IPS-NIHi7 (cell line): ENCODE results near the gene KCNN4.
A peak's percentile ranks its signal among the peaks of the same experiment; 100 is the strongest.
"Not testable (repeated sequence)": the region's sequence is repeated elsewhere in the genome, so short reads cannot be mapped to it uniquely, and the experiment has no call there.

ENCODE experiments used
- DNase-seq: peaks from one replicate; pipeline ENCODE4 v3.0.0; 2012; ENCODE audit warnings: mixed read lengths; ENCODE audit errors: extremely low spot score

Gene KCNN4

GRCh38 chr19:43798546-43799409 lies 18.0 kb upstream of the KCNN4 start:
- peak; percentile 79 for DNase-seq

DNA sequence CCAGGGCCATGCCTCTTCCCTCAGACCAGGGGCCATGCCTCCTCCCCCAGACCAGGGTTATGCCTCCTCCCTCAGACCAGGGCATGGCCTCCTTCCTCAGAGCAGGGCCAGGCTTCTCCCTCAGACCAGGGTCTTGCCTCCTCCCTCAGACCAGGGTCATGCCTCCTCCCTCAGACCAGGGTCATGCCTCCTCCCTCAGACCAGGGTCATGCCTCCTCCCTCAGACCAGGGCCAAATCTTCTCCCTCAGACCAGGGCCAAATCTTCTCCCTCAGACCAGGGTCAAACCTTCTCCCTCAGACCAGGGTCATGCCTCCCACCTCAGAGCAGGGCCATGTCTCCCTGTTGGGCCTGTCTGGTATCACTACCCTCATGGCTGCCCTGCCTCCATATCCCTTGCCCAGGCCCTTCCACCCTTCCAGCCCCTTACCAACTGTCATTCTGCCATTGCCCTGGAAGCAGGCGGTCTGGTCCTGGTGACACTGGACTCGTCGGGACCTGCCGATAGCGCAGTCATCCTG lies 17.3 kb upstream of the KCNN4 start:
- no peak for DNase-seq

DNA sequence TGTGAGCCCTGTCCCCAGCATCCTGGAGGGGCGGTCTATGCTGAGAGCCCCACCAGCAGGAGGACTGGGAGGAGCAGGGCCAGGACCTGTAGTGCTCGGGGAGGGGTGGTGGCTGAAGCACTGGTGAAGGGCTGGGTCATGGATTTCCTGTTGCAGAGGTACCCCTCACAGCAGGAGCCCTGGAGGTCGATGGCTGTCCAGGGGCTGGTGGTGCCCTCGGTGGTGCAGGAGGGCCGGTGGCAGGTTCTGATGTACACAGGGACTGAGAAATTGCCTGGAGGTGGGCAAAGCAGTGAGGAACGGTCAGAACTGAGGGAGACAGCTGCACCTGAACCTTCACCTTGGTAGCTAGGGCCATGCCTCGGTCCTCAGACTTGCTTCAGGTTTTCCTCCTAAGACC lies 16.8 kb upstream of the KCNN4 start:
- DNase-seq = no peak

DNA sequence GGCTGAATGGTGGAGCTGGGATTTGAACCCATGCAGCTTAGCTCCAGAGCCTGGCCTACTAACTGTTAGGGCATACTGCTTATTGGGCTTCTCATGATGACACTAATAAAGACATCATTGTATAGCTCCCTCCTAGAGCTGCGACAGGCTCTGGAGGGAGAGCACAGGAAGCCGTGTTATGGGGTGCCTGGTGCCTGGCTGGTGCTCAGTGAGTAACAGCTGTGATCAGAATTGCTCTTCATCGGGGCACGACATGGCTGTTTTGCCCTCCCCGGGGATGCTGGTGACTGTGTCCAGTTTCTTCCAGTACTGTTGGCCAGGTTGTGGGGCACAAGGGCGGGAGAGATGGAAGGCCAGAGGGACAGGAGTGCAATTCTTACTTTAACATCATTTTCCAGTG lies 16.3 kb upstream of the KCNN4 start:
- no peak for DNase-seq

DNA sequence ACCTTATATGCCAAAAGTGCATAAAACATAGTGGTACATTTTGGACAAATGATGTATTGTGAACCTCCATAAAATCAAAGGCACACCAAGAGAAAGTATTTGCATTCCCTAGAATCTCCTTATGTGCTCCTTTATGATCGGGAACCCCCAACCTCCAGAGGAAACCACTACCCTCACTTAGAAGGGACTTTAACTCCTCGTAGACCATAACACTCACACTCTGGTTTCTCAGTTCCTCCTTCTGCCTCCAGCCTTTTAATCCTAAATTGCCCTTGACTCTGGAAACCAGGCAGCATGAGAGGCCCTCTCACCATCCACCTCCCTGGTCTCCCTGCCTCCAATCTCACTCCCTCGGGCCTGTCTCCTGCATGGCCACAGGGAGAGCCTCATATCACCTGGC lies 9.8 kb upstream of the KCNN4 start:
- DNase-seq = no peak

DNA sequence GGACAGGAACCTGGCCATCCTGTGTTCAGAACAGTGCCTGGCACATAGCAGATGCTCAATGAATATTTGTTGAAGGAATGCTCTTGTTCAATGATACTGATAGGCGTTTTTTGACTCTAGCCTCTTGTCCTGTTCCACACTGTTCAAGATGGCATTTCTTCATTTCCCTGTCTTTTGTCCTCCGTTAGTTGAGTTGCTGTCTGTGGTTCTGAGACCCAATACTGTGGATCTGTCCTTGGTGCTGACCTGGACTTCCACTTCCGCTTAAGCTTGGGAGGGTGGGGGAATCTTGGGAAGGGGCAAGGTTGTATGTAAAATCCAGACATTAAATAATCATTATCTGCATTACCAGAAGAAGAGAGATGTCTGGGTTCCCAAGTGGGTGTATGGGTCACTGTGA lies 8.3 kb upstream of the KCNN4 start:
- peak; percentile 53 for DNase-seq

DNA sequence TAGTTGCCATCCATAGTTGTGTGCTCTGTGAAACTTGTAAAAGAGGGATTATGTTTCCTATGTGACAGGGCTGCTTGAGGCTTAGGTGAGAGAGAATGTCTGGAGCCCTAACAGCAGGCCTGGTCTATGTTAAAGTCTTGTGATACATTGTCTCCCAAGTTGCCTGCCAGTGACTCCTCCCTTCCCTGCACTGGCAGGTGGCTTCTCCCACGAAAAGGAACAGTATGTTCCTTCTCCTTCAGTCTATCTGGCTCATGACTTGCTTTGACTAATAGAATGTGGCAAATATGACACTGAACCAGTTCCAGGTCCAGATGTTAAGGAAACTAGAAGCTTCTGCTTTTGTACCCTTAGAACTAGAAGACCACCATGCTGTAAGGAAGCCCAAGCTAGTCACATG lies 5.9 kb upstream of the KCNN4 start:
- no peak for DNase-seq

DNA sequence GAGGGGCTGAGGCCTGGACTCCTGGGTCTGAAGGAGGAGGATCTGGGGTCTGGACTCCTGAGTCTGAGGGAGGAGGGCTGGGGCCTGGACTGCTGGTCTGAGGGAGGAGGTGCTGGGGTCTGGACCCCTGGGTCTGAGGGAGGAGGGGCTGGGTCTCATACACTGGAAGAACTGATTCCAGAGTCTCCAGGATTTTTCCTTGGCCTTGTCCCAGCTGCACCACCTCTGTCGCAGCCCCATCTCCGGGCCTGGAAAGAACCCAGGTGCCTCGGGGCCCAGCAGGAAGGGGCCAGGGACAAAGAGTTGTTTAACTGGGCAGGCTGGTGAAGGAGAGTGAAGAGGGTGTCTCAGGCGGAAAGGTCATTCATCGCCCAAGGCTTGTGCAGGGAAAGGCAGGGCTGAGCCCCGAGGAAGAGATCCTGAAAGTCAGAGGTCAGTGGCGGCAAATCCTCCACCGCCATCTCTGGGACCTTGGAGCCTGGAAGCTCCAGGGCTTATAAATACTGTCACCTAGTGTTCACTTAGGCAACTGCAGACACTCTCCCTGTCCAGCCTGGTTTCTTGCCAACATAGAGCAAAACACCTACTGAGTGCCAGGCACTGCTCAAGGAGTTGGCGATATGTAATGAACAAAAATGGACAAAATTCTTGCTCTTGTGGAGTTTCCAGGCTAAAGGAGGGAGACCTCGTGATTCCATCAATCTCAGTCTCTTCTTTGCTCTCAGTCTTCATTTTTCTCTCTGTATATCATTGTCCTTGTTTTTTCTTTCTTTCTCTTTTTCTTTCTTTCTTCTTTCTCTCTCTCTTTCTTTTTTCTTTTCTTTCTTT lies 4.4 kb upstream of the KCNN4 start:
- DNase-seq = peak; percentile 76

DNA sequence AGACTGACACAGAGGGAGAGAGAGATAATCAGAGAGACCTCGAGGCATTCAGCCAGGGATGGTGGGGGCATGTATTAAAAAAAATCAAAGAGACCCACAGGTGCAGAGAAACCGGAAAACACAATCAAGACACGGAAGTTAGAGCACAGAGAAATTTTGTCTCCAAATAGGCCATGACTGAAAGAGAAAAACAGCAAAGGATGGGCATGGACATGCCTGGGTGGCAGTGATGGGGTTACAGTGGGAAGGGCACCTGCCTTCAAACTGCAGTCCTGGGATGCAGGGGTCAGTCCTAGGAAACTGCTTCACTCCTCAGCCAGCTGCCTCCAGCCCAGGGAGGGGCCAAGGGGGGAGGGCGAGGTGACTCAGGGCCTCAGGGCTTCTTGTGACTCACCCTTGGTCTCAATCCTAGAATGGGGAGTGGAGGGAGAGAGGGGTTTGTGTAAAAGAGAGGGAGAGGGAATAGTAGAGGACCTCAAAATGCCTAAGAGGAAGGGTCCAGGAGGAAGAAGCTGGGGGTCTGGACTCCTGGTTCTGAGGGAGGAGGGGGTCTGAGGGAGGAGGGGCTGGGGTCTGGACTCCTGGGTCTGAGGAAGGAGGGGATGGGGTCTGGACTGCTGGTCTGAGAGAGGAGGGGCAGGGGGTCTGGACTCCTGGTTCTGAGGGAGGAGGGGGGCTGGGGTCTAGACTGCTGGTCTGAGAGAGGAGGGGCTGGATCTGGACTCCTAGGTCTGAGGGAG lies 3.6 kb upstream of the KCNN4 start:
- DNase-seq = peak; percentile 45

DNA sequence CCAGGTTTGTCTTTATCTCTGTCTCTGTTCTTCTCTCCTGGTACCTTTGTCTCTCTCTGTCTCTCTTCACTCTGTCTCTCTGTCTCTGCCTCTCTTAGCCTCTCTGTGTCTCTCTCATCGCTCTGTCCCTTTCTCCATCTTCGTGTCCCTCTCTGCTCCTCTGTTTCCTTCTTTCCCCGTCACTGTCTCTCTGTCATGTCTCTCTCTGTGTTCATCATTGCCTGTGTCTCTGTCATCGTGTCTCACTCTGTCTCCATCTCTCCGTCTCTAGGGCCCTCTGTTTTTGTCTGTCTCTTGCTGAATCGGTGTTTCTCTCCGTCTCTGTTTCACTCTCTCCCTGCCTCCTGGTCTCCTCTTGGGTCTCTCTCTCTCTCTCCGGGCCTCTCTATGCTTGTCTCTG lies 2.9 kb upstream of the KCNN4 start:
- no peak for DNase-seq

- DNase-seq = no peak
Observed at GRCh38 chr19:43782689-43783231, 2.0 kb upstream of the KCNN4 start.

DNA sequence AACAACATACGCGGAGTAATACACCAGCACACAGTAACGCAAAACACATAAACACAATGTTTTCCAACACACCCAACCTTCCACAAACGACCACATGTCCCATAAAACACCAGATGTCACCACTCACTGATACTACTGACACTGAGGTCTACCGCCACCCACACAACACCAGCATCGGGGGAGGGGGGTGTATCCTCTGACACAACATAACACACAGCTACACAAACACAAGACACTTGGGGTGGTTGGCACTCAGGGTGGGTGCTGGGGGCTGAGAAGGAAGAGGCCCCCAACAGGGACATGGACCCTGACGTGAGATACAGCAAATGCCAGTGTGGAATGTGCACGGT lies 1.5 kb upstream of the KCNN4 start:
- DNase-seq = no peak

DNA sequence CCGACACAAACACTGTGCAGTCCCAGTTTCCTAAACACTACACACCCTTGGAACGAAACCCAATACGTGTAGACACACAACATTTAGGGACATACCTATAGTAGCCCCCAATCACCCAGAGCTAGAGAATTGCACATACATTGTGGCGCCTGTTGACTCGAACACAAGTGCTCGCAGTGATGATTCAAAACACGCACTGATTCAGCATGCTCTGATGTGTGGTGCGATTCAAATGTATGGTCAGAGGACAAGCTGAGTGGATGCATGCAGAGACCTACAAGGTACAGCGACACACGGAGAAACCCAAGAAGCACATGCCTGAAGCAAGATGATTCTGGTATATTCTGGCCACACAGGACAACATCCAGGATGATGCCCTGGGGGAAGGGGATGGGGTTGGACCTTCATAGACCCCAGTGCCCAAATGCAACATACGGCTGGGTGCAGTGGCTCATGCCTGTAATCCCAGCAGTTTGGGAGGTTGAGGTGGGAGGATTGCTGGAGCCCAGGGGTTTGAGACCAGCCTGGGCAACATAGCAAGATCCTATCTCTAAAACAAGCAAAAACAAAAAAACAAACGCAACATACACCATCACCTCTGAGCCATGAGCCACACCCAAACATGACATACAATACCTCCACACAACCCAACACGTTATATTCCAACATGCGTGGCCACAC lies 997 bp upstream of the KCNN4 start:
- no peak for DNase-seq

DNA sequence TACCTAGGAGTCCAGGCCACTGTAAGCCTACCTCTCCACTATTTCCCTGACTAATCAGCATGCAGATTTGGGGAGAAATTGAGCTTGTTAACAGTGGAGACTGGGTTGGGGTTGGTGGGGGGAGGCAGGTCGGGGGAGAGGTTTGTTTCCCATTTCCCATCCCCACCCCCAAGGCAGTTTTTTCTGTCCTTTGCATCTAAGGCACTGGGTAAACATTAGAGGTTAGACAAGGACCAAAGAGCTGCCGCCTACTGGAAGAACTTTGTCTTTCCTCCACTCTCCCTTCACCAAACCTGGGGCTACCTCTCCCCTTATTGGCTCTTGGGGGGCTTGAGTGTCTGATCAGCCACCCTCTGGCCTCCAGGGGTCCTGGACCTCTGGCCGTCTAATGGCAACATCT lies 953 bp downstream of the KCNN4 start:
- DNase-seq = no peak

DNA sequence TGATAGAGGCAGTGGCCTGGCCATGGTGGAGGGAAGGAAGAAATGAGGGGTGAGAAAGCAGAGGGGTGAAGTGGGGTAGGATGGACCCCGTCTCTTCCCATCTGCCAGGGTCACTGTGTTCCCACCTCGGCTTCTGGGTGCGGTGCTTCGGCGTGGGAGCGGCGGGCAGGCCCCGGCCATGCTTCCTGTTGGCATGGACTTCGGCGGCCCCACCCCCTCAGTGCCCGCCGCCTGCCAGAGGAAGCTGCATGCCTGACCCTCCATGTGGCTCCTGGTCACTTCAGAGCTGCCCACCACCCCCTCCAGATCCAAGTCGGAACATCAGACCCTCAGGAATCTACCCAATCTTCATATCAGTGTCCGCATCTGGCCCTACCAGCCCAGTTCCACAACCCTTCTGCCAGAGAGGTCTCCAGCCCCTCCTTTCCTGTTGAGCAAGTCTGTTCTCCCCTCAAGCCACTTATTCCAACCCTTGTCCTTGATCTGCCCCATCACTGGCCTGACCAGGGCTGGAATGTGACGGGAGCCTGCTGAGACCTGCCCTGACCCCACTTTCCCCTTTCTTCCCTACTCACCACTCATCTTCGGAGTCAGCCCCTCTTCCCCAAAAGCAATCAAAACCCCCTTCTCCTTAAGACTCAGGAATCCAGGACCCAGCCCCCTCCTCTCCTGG lies 1.5 kb downstream of the KCNN4 start:
- no peak for DNase-seq

DNA sequence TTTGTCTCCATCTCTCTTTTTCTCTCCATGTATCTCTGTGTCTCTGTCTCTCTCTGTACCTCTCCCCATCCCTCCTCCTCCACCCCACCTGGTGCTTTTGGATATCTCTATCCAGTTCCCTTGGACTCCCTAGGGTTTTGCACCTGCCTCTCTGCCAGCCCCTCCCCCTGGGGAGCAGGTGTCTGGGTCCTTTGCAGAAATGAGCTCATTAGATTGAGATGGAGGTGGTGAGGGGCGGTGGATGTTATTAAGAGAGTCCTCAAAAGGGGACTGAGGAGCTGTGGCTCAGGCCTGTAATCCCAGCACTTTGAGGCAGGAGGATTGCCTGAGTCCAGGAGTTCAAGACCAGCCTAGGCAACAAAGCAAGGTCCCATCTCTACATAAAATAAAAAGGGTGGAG lies 2.1 kb downstream of the KCNN4 start:
- no peak for DNase-seq

DNA sequence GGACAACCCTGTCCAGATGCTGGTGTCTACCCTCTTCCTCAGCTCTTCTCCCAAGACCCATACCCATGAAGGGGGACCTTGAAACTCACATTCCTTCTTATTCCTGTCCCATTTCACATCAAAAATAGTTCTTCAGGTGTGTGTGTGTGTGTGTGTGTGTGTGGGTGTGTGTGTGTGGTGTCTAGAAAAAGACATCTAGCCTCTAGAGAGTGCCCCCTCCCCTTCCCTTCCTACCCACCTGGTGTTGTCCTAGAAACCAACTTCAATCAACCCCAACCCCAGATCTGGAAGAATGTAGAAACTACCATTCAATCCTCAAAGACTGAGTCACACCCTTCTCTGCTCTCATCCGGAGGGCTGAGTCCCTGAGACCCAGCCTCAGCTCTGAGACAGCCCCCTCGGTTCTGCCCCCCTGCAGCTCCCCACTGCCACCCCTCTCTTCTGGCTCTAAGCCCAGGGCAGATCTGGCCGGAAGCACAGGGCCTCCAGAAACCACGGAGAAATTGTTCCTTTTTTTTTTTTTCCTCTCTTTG lies 3.5 kb downstream of the KCNN4 start:
- DNase-seq = no peak

- no peak for DNase-seq
Observed at GRCh38 chr19:43776286-43776685, 4.5 kb downstream of the KCNN4 start.

DNA sequence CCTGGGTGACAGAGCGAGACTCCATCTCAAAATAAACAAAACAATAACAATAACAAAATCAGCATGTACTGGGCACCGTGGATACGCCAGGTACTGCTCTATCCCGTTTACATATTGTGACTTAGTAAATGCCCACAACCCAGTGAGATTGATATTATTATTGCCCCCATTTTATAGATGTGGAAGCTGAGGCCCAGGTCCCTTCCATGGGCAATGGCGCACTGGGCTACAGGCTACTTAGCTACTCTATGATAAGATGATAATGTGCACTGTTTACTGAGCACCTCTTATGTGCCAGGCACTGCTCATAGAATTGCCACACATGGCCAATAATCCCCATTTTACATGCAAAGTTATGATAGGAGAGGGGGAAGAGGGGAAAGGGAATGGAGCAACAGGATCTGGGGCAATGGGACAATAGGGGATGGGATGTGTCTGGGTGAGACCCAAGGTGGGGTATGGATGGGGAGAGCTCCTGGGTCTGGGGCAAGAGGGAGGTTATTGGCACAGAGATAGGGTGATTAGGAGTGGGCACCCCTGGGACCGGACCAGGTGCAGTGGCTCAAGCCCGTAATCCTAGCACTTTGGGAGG lies 5.4 kb downstream of the KCNN4 start:
- DNase-seq = no peak

GRCh38 chr19:43774940-43775258 lies 5.9 kb downstream of the KCNN4 start:
- DNase-seq = not testable (repeated sequence)
